HG02840 (cell line): ENCODE measurements around the gene MYL10.
"Not testable (repeated sequence)": the region's sequence is repeated elsewhere in the genome, so short reads cannot be mapped to it uniquely, and the experiment has no call there.

Experiments
- ATAC-seq: cut with Tn5 transposase; IDR thresholded peaks from one replicate; pipeline ENCODE4 v1.9.1; 2021; ENCODE audit warnings: mild to moderate bottlenecking, moderate library complexity, moderate number of reproducible peaks; ENCODE audit not compliant: unreplicated experiment, low FRiP score

Gene MYL10

GRCh38 chr7:101657171-101657570 lies 28.1 kb upstream of the MYL10 start:
- no peak for ATAC-seq

- ATAC-seq: no peak
These were observed 22.0 kb upstream of the MYL10 start for GRCh38 chr7:101651112-101651511.

GRCh38 chr7:101650579-101651081 lies 21.5 kb upstream of the MYL10 start:
- no peak for ATAC-seq

GRCh38 chr7:101647876-101648275 lies 18.8 kb upstream of the MYL10 start:
- not testable (repeated sequence) for ATAC-seq

GRCh38 chr7:101645951-101646350 lies 16.9 kb upstream of the MYL10 start:
- no peak for ATAC-seq

GRCh38 chr7:101644879-101645278 lies 15.8 kb upstream of the MYL10 start:
- no peak for ATAC-seq

GRCh38 chr7:101639127-101639526 lies 10.0 kb upstream of the MYL10 start:
- ATAC-seq: not testable (repeated sequence)

GRCh38 chr7:101636822-101637623 lies 7.9 kb upstream of the MYL10 start:
- ATAC-seq: no peak

GRCh38 chr7:101635484-101635883 lies 6.4 kb upstream of the MYL10 start:
- no peak for ATAC-seq

- ATAC-seq: no peak
These were observed 5.2 kb upstream of the MYL10 start for GRCh38 chr7:101634196-101634717.

- no peak for ATAC-seq
These were observed 4.4 kb upstream of the MYL10 start for GRCh38 chr7:101633511-101633910.

- ATAC-seq: no peak
These were observed 3.5 kb upstream of the MYL10 start for GRCh38 chr7:101632641-101633040.

GRCh38 chr7:101631224-101631714 lies 2.2 kb upstream of the MYL10 start:
- ATAC-seq: no peak

GRCh38 chr7:101630591-101630990 lies 1.5 kb upstream of the MYL10 start:
- ATAC-seq: no peak

- ATAC-seq: no peak
These were observed 574 bp downstream of the MYL10 start for GRCh38 chr7:101628522-101628921.

GRCh38 chr7:101626758-101627157 lies 2.3 kb downstream of the MYL10 start:
- no peak for ATAC-seq

GRCh38 chr7:101626069-101626671 lies 2.9 kb downstream of the MYL10 start:
- ATAC-seq: no peak

- ATAC-seq: no peak
These were observed 3.9 kb downstream of the MYL10 start for GRCh38 chr7:101625031-101625791.

- ATAC-seq: no peak
These were observed 4.7 kb downstream of the MYL10 start for GRCh38 chr7:101624246-101625001.

GRCh38 chr7:101622609-101623173 lies 6.4 kb downstream of the MYL10 start:
- no peak for ATAC-seq
